ENCODE data around the gene FKBP1C. TPM values are rescaled to one million over a fixed set of nuclear protein-coding genes. Genes with fewer than 3 reads are reported as not detected.
"Not testable (repeated sequence)": the region's sequence is repeated elsewhere in the genome, so short reads cannot be mapped to it uniquely, and the experiment has no call there.

FKBP1C gene
- total RNA-seq, 6 experiments from 2014 or later = 0.38 to 1.1 (median 0.47) TPM

GRCh38 chr6:63188828-63189227 is 22.4 kb upstream of the FKBP1C start:
- Mint-ChIP-seq H3K27me3 (ENCODE audit: insufficient read depth) (no peaks in the 10 kb centered on the region), H3K4me1 (ENCODE audit: low read depth) (no peaks in the 10 kb centered on the region), H3K9me3 (peaks cover 24% of the 10 kb centered on the region; the same call in 1 of the 2 replicates), H3K27ac (no peak overlapping the region), H3K4me3 (no peak overlapping the region), H3K36me3 (ENCODE audit: low read depth) (no peaks in the 10 kb centered on the region)
- TF ChIP-seq CTCF (IDR thresholded peaks at IDR 0.05) = no peak
- DNase-seq = no peak

GRCh38 chr6:63193324-63193723 is 17.9 kb upstream of the FKBP1C start:
- H3K27me3 Mint-ChIP-seq (ENCODE audit: insufficient read depth) = no peaks in the 10 kb centered on the region
- no peak for TF ChIP-seq CTCF (IDR thresholded peaks at IDR 0.05)
- no peak overlapping the region for H3K4me3 Mint-ChIP-seq

GRCh38 chr6:63197741-63198140 is 13.5 kb upstream of the FKBP1C start:
- no peaks in the 10 kb centered on the region for H3K4me1 Mint-ChIP-seq (ENCODE audit: low read depth)
- no peak overlapping the region for H3K27ac Mint-ChIP-seq
- no peak for DNase-seq
- H3K36me3 Mint-ChIP-seq (ENCODE audit: low read depth) = no peaks in the 10 kb centered on the region
- no peaks in the 10 kb centered on the region for H3K27me3 Mint-ChIP-seq (ENCODE audit: insufficient read depth)
- no peak overlapping the region for H3K4me3 Mint-ChIP-seq
- TF ChIP-seq CTCF (IDR thresholded peaks at IDR 0.05) = no peak
- peaks cover 16% of the 10 kb centered on the region; the same call in 1 of the 2 replicates for H3K9me3 Mint-ChIP-seq

More at GRCh38 chr6:63193324-63193723, 17.9 kb upstream of the FKBP1C start:
- Mint-ChIP-seq H3K27ac (no peak overlapping the region), H3K36me3 (ENCODE audit: low read depth) (no peaks in the 10 kb centered on the region), H3K9me3 (peaks cover 32% of the 10 kb centered on the region; the same call in 1 of the 2 replicates), H3K4me1 (ENCODE audit: low read depth) (no peaks in the 10 kb centered on the region)
- no peak for DNase-seq

GRCh38 chr6:63213325-63213724 is 2.1 kb downstream of the FKBP1C start:
- DNase-seq = no peak
- Mint-ChIP-seq H3K27ac (no peak overlapping the region), H3K27me3 (ENCODE audit: insufficient read depth) (no peaks in the 10 kb centered on the region), H3K36me3 (ENCODE audit: low read depth) (peaks cover 4% of the 10 kb centered on the region; the same call in 1 of the 2 replicates), H3K9me3 (peaks cover 22% of the 10 kb centered on the region), H3K4me1 (ENCODE audit: low read depth) (no peaks in the 10 kb centered on the region), H3K4me3 (no peak overlapping the region)
- no peak for TF ChIP-seq CTCF (IDR thresholded peaks at IDR 0.05)

GRCh38 chr6:63214816-63215215 is 3.5 kb downstream of the FKBP1C start:
- Mint-ChIP-seq H3K4me1 (ENCODE audit: low read depth) (no peaks in the 10 kb centered on the region), H3K36me3 (ENCODE audit: low read depth) (peaks cover 4% of the 10 kb centered on the region; the same call in 1 of the 2 replicates), H3K9me3 (peaks cover 22% of the 10 kb centered on the region), H3K27ac (no peak overlapping the region), H3K4me3 (no peak overlapping the region), H3K27me3 (ENCODE audit: insufficient read depth) (no peaks in the 10 kb centered on the region)
- no peak for TF ChIP-seq CTCF (IDR thresholded peaks at IDR 0.05)
- DNase-seq = no peak

GRCh38 chr6:63224179-63224578 is 12.9 kb downstream of the FKBP1C start:
- H3K27ac Mint-ChIP-seq = no peak overlapping the region
- no peak for DNase-seq
- H3K9me3 Mint-ChIP-seq = no peaks in the 10 kb centered on the region
- no peak for TF ChIP-seq CTCF (IDR thresholded peaks at IDR 0.05)
- H3K27me3 Mint-ChIP-seq (ENCODE audit: insufficient read depth) = no peaks in the 10 kb centered on the region
- no peaks in the 10 kb centered on the region for H3K36me3 Mint-ChIP-seq (ENCODE audit: low read depth)
- no peak overlapping the region for H3K4me3 Mint-ChIP-seq
- H3K4me1 Mint-ChIP-seq (ENCODE audit: low read depth) = no peaks in the 10 kb centered on the region

- not testable (repeated sequence) for DNase-seq; H3K36me3 Mint-ChIP-seq (ENCODE audit: low read depth); H3K4me1 Mint-ChIP-seq (ENCODE audit: low read depth); H3K27me3 Mint-ChIP-seq (ENCODE audit: insufficient read depth); H3K4me3 Mint-ChIP-seq; H3K27ac Mint-ChIP-seq; H3K9me3 Mint-ChIP-seq
Measured at GRCh38 chr6:63225987-63226386, 14.7 kb downstream of the FKBP1C start.
